ENCODE measurements around the gene MYB.

The MYB gene

DNA sequence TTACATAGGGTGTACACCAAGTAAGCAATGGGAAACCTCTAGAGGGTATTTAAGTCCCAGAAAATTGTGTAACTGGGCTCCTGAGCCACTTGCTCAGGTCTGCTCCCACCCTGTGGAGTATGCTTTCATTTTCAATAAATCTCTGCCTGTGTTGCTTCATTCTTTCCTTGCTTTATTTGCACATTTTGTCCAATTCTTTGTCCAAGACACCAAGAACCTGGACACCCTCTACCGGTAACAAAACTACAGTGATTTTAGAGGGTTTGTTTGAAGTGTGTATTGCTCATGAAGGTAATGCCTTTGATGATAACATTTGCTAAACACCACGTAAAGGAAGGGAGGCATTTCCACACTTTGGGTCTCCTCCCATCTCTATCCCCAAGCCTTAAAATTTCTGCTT is 46.2 kb downstream of the MYB start:
- no peak overlapping the region for H3K4me3 ChIP-seq (replicated peaks in 1 of 2; ENCODE audit: low read depth in 2 of 2, low read length in 2 of 2)
- no peak for DNase-seq (ENCODE audit: low read depth in 2 of 2)
- TF ChIP-seq, protein P1, sequence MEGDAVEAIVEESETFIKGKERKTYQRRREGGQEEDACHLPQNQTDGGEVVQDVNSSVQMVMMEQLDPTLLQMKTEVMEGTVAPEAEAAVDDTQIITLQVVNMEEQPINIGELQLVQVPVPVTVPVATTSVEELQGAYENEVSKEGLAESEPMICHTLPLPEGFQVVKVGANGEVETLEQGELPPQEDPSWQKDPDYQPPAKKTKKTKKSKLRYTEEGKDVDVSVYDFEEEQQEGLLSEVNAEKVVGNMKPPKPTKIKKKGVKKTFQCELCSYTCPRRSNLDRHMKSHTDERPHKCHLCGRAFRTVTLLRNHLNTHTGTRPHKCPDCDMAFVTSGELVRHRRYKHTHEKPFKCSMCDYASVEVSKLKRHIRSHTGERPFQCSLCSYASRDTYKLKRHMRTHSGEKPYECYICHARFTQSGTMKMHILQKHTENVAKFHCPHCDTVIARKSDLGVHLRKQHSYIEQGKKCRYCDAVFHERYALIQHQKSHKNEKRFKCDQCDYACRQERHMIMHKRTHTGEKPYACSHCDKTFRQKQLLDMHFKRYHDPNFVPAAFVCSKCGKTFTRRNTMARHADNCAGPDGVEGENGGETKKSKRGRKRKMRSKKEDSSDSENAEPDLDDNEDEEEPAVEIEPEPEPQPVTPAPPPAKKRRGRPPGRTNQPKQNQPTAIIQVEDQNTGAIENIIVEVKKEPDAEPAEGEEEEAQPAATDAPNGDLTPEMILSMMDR (IDR thresholded peaks at IDR 0.05; ENCODE audit: low read depth, low read length): no peak

DNA sequence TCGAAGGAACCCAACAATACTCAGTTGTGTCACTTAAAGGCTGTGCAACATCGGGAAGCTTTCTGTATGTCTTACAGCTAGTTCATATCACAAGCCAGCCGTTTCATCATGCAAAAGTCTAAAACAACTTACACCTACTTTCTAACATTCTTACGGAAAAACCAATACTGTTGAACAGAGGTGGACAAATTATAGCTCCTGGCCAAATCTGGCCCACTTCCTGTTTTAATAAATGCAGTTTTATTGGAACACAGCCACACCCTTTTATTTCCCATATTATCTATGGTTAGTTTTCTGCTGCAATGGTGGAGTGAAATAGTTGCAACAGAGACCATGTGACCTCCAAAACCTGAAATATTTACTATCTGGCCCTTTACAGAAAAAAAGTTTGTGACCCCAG is 46.6 kb downstream of the MYB start:
- TF ChIP-seq, protein P1 (IDR thresholded peaks at IDR 0.05; ENCODE audit: low read depth, low read length): no peak
- H3K4me3 ChIP-seq (replicated peaks in 1 of 2; ENCODE audit: low read depth in 2 of 2, low read length in 2 of 2): no peak overlapping the region
- DNase-seq (ENCODE audit: low read depth in 2 of 2): no peak

DNA sequence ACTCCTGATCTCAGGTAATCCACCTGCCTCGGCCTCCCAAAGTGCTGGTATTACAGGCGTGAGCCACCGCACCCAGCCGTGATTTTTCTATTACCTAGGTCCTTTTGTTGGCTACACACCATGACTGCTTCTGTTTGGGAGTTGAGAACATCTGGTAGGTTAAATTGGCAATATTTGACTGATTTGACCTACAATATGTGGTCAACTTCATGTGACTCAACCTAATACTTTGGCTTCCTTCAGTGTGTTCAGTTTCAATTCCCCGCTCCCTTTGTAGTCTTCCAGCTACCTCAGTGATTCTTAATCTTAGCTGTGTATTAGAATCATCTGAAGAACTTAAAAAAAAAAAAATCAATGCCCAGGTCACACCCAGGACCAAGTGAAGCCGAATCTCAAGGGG is 47.4 kb downstream of the MYB start:
- no peak for DNase-seq (ENCODE audit: low read depth in 2 of 2)
- TF ChIP-seq, protein P1 (IDR thresholded peaks at IDR 0.05; ENCODE audit: low read depth, low read length): no peak
- H3K4me3 ChIP-seq (replicated peaks in 1 of 2; ENCODE audit: low read depth in 2 of 2, low read length in 2 of 2): no peak overlapping the region

DNA sequence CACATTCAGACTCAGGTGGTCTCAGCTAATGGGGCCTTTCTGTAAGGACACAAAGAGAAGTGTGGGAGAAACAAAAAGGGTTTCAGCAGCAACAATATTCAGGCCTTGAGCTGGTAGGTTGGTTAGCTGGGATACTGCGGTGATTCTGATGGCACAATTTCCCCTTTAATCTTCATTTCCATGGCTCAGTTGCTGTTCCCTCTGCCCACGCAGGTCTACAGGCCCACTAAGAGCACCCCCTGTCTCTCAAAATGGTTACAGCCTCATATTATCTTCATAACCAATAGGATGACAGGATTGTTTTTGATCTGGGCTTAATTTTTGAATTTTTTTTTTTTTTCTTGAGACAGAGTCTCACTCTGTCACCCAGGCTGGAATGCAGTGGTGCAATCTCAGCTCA is 48.9 kb downstream of the MYB start:
- no peak for DNase-seq (ENCODE audit: low read depth in 2 of 2)
- TF ChIP-seq, protein P1 (IDR thresholded peaks at IDR 0.05; ENCODE audit: low read depth, low read length): no peak

DNA sequence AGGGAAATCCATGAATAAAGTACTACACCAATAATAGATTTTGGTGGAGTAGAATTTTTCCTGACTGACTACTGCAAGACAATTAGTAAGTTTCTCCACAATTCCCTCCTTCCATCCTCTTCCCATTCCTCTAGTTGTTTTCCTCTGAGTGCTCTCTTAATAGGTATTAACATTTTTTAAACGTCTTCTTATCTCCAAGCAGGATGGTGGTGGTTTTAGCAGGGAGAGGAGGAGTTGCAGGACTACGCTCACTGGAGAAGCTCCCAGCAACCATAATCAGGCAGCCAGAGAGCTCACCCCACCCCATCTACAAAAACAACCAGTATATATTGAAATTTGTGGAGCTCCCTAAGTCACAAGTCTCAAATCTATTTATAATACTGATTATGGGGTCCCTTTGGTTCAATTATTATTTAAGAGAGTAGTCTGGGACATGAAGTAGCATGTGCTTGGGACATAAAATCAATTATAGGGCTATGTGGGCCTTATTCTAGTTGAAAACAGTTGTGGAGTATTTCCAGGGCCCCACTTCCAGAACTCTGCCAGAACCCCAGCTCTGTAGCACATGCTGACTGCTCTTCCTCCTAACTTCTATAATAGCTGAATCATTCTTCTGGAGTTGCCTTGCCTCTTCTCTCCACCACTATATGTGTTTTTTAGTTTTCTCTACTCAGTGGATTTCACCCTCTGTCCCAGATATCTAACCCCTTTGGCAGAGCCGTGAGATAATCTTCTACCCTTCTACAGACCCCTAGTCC is 49.8 kb downstream of the MYB start:
- DNase-seq (ENCODE audit: low read depth in 2 of 2): peak; percentile 6 to 27
- H3K4me3 ChIP-seq (replicated peaks in 1 of 2; ENCODE audit: low read depth in 2 of 2, low read length in 2 of 2): no peak overlapping the region
- TF ChIP-seq, protein P1 (IDR thresholded peaks at IDR 0.05; ENCODE audit: low read depth, low read length): no peak

More for the DNA sequence above, 48.9 kb downstream of the MYB start:
- H3K4me3 ChIP-seq (replicated peaks in 1 of 2; ENCODE audit: low read depth in 2 of 2, low read length in 2 of 2): no peak overlapping the region

DNA sequence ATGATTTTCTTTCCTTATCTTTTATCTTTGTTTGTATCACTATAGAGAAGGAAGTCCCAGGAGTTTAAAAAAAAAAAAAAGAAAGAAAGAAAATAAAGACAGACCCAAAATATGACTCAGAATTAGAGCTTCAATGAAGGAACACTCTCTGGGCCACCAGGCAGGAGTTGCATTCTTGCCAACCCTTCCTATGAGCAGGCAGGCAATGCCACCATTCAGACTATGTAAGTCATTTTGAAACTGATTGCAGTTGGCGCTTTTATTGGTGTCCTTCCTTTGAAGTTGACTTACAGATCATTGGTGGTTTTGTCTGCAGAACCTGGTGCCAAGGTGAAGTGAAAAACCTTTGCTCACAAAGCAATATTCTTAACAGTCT is 50.3 kb downstream of the MYB start:
- peak; percentile 4 to 42 for DNase-seq (ENCODE audit: low read depth in 2 of 2)
- TF ChIP-seq, protein P1 (IDR thresholded peaks at IDR 0.05; ENCODE audit: low read depth, low read length): no peak
- H3K4me3 ChIP-seq (replicated peaks in 1 of 2; ENCODE audit: low read depth in 2 of 2, low read length in 2 of 2): no peak overlapping the region

All from cardiac fibroblast (primary cell).